Neural progenitor cell (in vitro differentiated cells): ENCODE results near the gene RASD2. TPM values are rescaled to one million over a fixed set of nuclear protein-coding genes. Genes with fewer than 3 reads are reported as not detected.

Source experiments
- DNase-seq: peaks from one replicate; pipeline ENCODE4 v3.0.0-alpha.2; 2016; ENCODE audit warnings: low spot score
- H2AFZ ChIP-seq: fragments of 200-600 bp; sonication (generic); replicated peaks from 2 replicates; pipeline ENCODE4 v1.6.1; 2016; ENCODE audit warnings: antibody characterized with exemption
- H3F3A ChIP-seq: fragments of 200-600 bp; sonication (generic); 2 replicates; pipeline ENCODE4 v1.6.1; 2016; ENCODE audit warnings: antibody characterized with exemption, low read depth
- H3K27ac ChIP-seq: fragments of 200-600 bp; sonication (generic); 2 replicates; pipeline ENCODE4 v1.5.1; 2016; ENCODE audit warnings: mild to moderate bottlenecking
- H3K27me3 ChIP-seq: fragments of 200-600 bp; sonication (generic); 2 replicates; pipeline ENCODE4 v1.6.1; 2016; ENCODE audit warnings: mild to moderate bottlenecking, moderate library complexity
- H3K36me3 ChIP-seq: fragments of 200-600 bp; sonication (generic); 2 replicates; pipeline ENCODE4 v1.5.1; 2016
- H3K4me1 ChIP-seq: fragments of 200-600 bp; sonication (generic); 2 replicates; pipeline ENCODE4 v1.6.1; 2016; ENCODE audit warnings: mixed run types
- H3K4me2 ChIP-seq: fragments of 200-600 bp; sonication (generic); 2 replicates; pipeline ENCODE4 v1.6.1; 2016
- H3K4me3 ChIP-seq: fragments of 200-600 bp; sonication (generic); 2 replicates; pipeline ENCODE4 v1.5.1; 2016
- H3K79me2 ChIP-seq: fragments of 200-600 bp; sonication (generic); 2 replicates; pipeline ENCODE4 v1.6.1; 2016; ENCODE audit warnings: low read depth
- H3K9ac ChIP-seq: fragments of 200-600 bp; sonication (generic); 2 replicates; pipeline ENCODE4 v1.6.1; 2016
- H3K9me3 ChIP-seq: fragments of 200-600 bp; sonication (generic); 2 replicates; pipeline ENCODE4 v1.5.1; 2016; ENCODE audit warnings: low read depth
- H4K20me1 ChIP-seq: fragments of 200-600 bp; sonication (generic); 2 replicates; pipeline ENCODE4 v1.6.1; 2016; ENCODE audit warnings: low read depth
- H3K27ac Mint-ChIP-seq: 3 replicates; pipeline ENCODE4 v1.8.0; 2021; ENCODE audit warnings: mixed read lengths
- H3K27me3 Mint-ChIP-seq: 2 replicates; pipeline ENCODE4 v1.8.0; 2022; ENCODE audit warnings: low read depth, mild to moderate bottlenecking, inconsistent platforms, moderate library complexity, mixed read lengths; ENCODE audit not compliant: insufficient read depth
- H3K36me3 Mint-ChIP-seq: 3 replicates; pipeline ENCODE4 v1.8.0; 2021; ENCODE audit warnings: mixed read lengths
- H3K4me1 Mint-ChIP-seq: 3 replicates; pipeline ENCODE4 v1.8.0; 2021; ENCODE audit warnings: mixed read lengths
- H3K4me3 Mint-ChIP-seq: 3 replicates; pipeline ENCODE4 v1.8.0; 2021; ENCODE audit warnings: mild to moderate bottlenecking, moderate library complexity, mixed read lengths
- H3K9me3 Mint-ChIP-seq: 3 replicates; pipeline ENCODE4 v1.8.0; 2020; ENCODE audit warnings: mixed read lengths
- CTCF ChIP-seq: fragments of 200-600 bp; sonication (generic); IDR thresholded peaks from 2 replicates; pipeline ENCODE4 v1.5.1; 2017; ENCODE audit warnings: antibody characterized with exemption, mild to moderate bottlenecking
- EZH2 ChIP-seq: fragments of 200-600 bp; sonication (generic); IDR thresholded peaks from 2 replicates; pipeline ENCODE4 v1.6.1; 2017; ENCODE audit warnings: antibody characterized with exemption, mild to moderate bottlenecking, moderate library complexity
- EZH2phosphoT487 ChIP-seq: fragments of 200-600 bp; sonication (generic); IDR thresholded peaks from 2 replicates; pipeline ENCODE4 v1.6.1; 2017; ENCODE audit warnings: antibody characterized with exemption
- total RNA-seq: library from RNA; depleted of rRNA; stranded (reverse); fragments of >200 nt; gene quantifications from 2 replicates; pipeline ENCODE4 v1.2.3, GENCODE V29; 2015; ENCODE audit warnings: low replicate concordance

Gene RASD2
- total RNA-seq, 1 donor from 2014 or later = 0.04 TPM

GRCh38 chr22:35582861-35583670 is 42.4 kb downstream of the RASD2 start:
- Histone ChIP-seq H3K4me1 (no peaks in the 10 kb centered on the region), H3K9ac (no peak overlapping the region)

GRCh38 chr22:35586771-35587170 is 46.1 kb downstream of the RASD2 start:
- Mint-ChIP-seq H3K9me3 (no peaks in the 10 kb centered on the region), H3K4me3 (no peak overlapping the region)
- H4K20me1 ChIP-seq = no peaks in the 10 kb centered on the region

More at GRCh38 chr22:35582861-35583670, 42.4 kb downstream of the RASD2 start:
- Histone ChIP-seq H3K36me3 (no peaks in the 10 kb centered on the region), H3K27ac (no peak overlapping the region), H4K20me1 (no peaks in the 10 kb centered on the region), H3F3A (no peaks in the 10 kb centered on the region), H3K4me3 (no peak overlapping the region), H3K4me2 (no peak overlapping the region), H3K79me2 (no peaks in the 10 kb centered on the region), H3K27me3 (no peaks in the 10 kb centered on the region), H2AFZ (no peak overlapping the region), H3K9me3 (no peaks in the 10 kb centered on the region)
- no peaks in the 10 kb centered on the region for H3K4me1 Mint-ChIP-seq
- peak; percentile 94 for TF ChIP-seq CTCF
- no peak for TF ChIP-seq EZH2phosphoT487
- peak; percentile 86 for DNase-seq
- no peak overlapping the region for H3K27ac Mint-ChIP-seq
- peaks cover 23% of the 10 kb centered on the region for H3K27me3 Mint-ChIP-seq
- H3K9me3 Mint-ChIP-seq = no peaks in the 10 kb centered on the region
- no peak overlapping the region for H3K4me3 Mint-ChIP-seq
- H3K36me3 Mint-ChIP-seq = no peaks in the 10 kb centered on the region

GRCh38 chr22:35587447-35587870 is 46.8 kb downstream of the RASD2 start:
- H3K9me3 ChIP-seq = no peaks in the 10 kb centered on the region
- no peaks in the 10 kb centered on the region for H3K36me3 Mint-ChIP-seq
- no peak for DNase-seq
- TF ChIP-seq CTCF = no peak
- TF ChIP-seq EZH2 = no peak
- H3K4me2 ChIP-seq = no peak overlapping the region
- H3K27ac ChIP-seq = no peak overlapping the region
- H3K9me3 Mint-ChIP-seq = no peaks in the 10 kb centered on the region
- no peaks in the 10 kb centered on the region for H3K27me3 ChIP-seq
- H3K4me3 Mint-ChIP-seq = no peak overlapping the region
- H3K27ac Mint-ChIP-seq = no peak overlapping the region
- H4K20me1 ChIP-seq = no peaks in the 10 kb centered on the region
- peaks cover 10% of the 10 kb centered on the region for H3K27me3 Mint-ChIP-seq
- H3K9ac ChIP-seq = no peak overlapping the region
- H3K79me2 ChIP-seq = no peaks in the 10 kb centered on the region
- no peak overlapping the region for H3K4me3 ChIP-seq
- no peak overlapping the region for H2AFZ ChIP-seq
- H3F3A ChIP-seq = no peaks in the 10 kb centered on the region
- H3K4me1 Mint-ChIP-seq = peaks cover 4% of the 10 kb centered on the region
- H3K4me1 ChIP-seq = peaks cover 1% of the 10 kb centered on the region
- no peaks in the 10 kb centered on the region for H3K36me3 ChIP-seq

More at GRCh38 chr22:35586771-35587170, 46.1 kb downstream of the RASD2 start:
- no peak overlapping the region for H3K9ac ChIP-seq
- H2AFZ ChIP-seq = no peak overlapping the region
- H3K79me2 ChIP-seq = no peaks in the 10 kb centered on the region
- no peaks in the 10 kb centered on the region for H3F3A ChIP-seq
- H3K4me1 Mint-ChIP-seq = peaks cover 3% of the 10 kb centered on the region
- no peak overlapping the region for H3K27ac Mint-ChIP-seq
- H3K9me3 ChIP-seq = no peaks in the 10 kb centered on the region
- H3K4me3 ChIP-seq = no peak overlapping the region
- no peaks in the 10 kb centered on the region for H3K36me3 Mint-ChIP-seq
- H3K36me3 ChIP-seq = no peaks in the 10 kb centered on the region
- no peaks in the 10 kb centered on the region for H3K4me1 ChIP-seq
- TF ChIP-seq EZH2 (no peak), EZH2phosphoT487 (no peak), CTCF (no peak)
- H3K27me3 Mint-ChIP-seq = peaks cover 13% of the 10 kb centered on the region
- H3K4me2 ChIP-seq = no peak overlapping the region
- DNase-seq = no peak
- no peak overlapping the region for H3K27ac ChIP-seq
- no peaks in the 10 kb centered on the region for H3K27me3 ChIP-seq
